H1 (cell line): ENCODE data around the gene OGG1. TPM values are rescaled to one million over a fixed set of nuclear protein-coding genes. Genes with fewer than 3 reads are reported as not detected.

Source experiments
- CTCF ChIA-PET: fragments of 300-600 bp; sonication (Branson Sonifier 250); formaldehyde crosslinking; loops from one replicate; lab custom pipeline; 2021; ENCODE audit not compliant: partially characterized antibody; lab: Charles Lee
- POLR2A ChIA-PET: fragments of 300-600 bp; sonication (Branson Sonifier 250); formaldehyde crosslinking; loops from one replicate; lab custom pipeline; 2021; ENCODE audit warnings: inconsistent platforms; ENCODE audit not compliant: partially characterized antibody; lab: Charles Lee
- DNase-seq, 2 experiments: peaks; one replicate each; pipeline versions ENCODE4 v3.0.0 to v3.0.0-alpha.2; 2010 to 2022; ENCODE audit warnings: low spot score in 2 of 2, low read depth in 1 of 2, mixed read lengths in 1 of 2
- FAIRE-seq: peaks from 2 replicates; lab custom pipeline; 2011; peaks lifted over from hg19 to GRCh38; lab: Jason Lieb, UNC
- H2AFZ ChIP-seq: 2 replicates; pipeline ENCODE4 v1.8.1; 2012; ENCODE audit warnings: low read length, inconsistent platforms
- H2AK5ac ChIP-seq: 2 replicates; pipeline ENCODE4 v1.6.1; 2013; ENCODE audit warnings: low read depth, low read length
- H2BK120ac ChIP-seq: replicated peaks from 2 replicates; pipeline ENCODE3; 2013; ENCODE audit warnings: low read depth, low read length, inconsistent platforms
- H2BK12ac ChIP-seq: 2 replicates; pipeline ENCODE4 v1.6.1; 2013; ENCODE audit warnings: low read depth, low read length
- H2BK15ac ChIP-seq: 2 replicates; pipeline ENCODE4 v1.6.1; 2013; ENCODE audit warnings: low read length
- H2BK20ac ChIP-seq: 2 replicates; pipeline ENCODE4 v1.6.1; 2013; ENCODE audit warnings: low read length
- H2BK5ac ChIP-seq: 2 replicates; pipeline ENCODE4 v1.6.1; 2013; ENCODE audit warnings: low read depth, low read length
- H3K14ac ChIP-seq: 2 replicates; pipeline ENCODE4 v1.6.1; 2013; ENCODE audit warnings: inconsistent platforms; ENCODE audit not compliant: insufficient read length
- H3K18ac ChIP-seq: 2 replicates; pipeline ENCODE4 v1.6.1; 2013; ENCODE audit warnings: low read length; ENCODE audit errors: extremely low read depth
- H3K23ac ChIP-seq: 2 replicates; pipeline ENCODE4 v1.6.1; 2013; ENCODE audit warnings: inconsistent platforms; ENCODE audit not compliant: insufficient read length
- H3K23me2 ChIP-seq: 2 replicates; pipeline ENCODE4 v1.6.1; 2013; ENCODE audit warnings: low read depth, low read length
- H3K27ac ChIP-seq: 2 replicates; pipeline ENCODE4 v1.6.1; 2011; ENCODE audit warnings: low read depth, low read length, inconsistent platforms
- H3K27me3 ChIP-seq, 4 experiments: replicated peaks in 1 of 4; 1 replicate in 1 of 4; 2 replicates in 3 of 4; pipeline versions ENCODE4 v1.6.1 to v1.8.1; 2011 to 2013; ENCODE audit warnings: low read length in 3 of 4, mild to moderate bottlenecking in 3 of 4, inconsistent platforms in 2 of 4, mixed read lengths in 2 of 4, moderate library complexity in 1 of 4; ENCODE audit not compliant: control insufficient read depth in 3 of 4, insufficient read depth in 3 of 4; ENCODE audit errors: extremely low read depth in 1 of 4
- H3K36me3 ChIP-seq, 4 experiments: 2 replicates each; pipeline versions ENCODE4 v1.6.1 to v1.8.1; 2011 to 2013; ENCODE audit warnings: mild to moderate bottlenecking in 4 of 4, low read length in 3 of 4, moderate library complexity in 2 of 4, control low read depth in 1 of 4, inconsistent platforms in 1 of 4; ENCODE audit not compliant: insufficient read depth in 4 of 4, control insufficient read depth in 2 of 4
- H3K4ac ChIP-seq: replicated peaks from 2 replicates; pipeline ENCODE3; 2013; ENCODE audit warnings: low read length, low read depth, mixed read lengths, inconsistent platforms; ENCODE audit not compliant: insufficient read length
- H3K4me1 ChIP-seq, 4 experiments: replicated peaks in 1 of 4; 1 replicate in 1 of 4; 2 replicates in 3 of 4; pipeline versions ENCODE4 v1.6.1 to v1.8.1; 2011 to 2013; ENCODE audit warnings: low read length in 3 of 4, inconsistent platforms in 2 of 4, mixed read lengths in 1 of 4; ENCODE audit not compliant: insufficient read depth in 4 of 4, control insufficient read depth in 3 of 4
- H3K4me2 ChIP-seq, 2 experiments: 2 replicates each; pipeline versions ENCODE4 v1.6.1 to v1.8.1; 2011 to 2013; ENCODE audit warnings: low read depth in 2 of 2, low read length in 2 of 2, control low read depth in 1 of 2, inconsistent platforms in 1 of 2, mild to moderate bottlenecking in 1 of 2; ENCODE audit not compliant: insufficient read depth in 1 of 2
- H3K4me3 ChIP-seq, 4 experiments: fragments of 200-600, 300-600 bp in 1 of 4; sonication (generic), shearing (Covaris generic), sonication (Bioruptor Twin) in 1 of 4; 2 replicates each; pipeline versions ENCODE4 v1.5.1 to v1.8.1; 2011 to 2016; ENCODE audit warnings: low read length in 4 of 4, low read depth in 3 of 4, control low read depth in 2 of 4, inconsistent platforms in 2 of 4, mild to moderate bottlenecking in 2 of 4, mixed read lengths in 1 of 4, moderate library complexity in 1 of 4; ENCODE audit not compliant: insufficient read depth in 2 of 4; ENCODE audit errors: extremely low read depth in 1 of 4
- H3K56ac ChIP-seq: replicated peaks from 2 replicates; pipeline ENCODE3; 2013; ENCODE audit warnings: low read depth, mild to moderate bottlenecking, mixed read lengths, low read length, inconsistent platforms; ENCODE audit not compliant: insufficient read length
- H3K79me1 ChIP-seq: 2 replicates; pipeline ENCODE4 v1.6.1; 2013; ENCODE audit warnings: low read depth, low read length, control low read depth
- H3K79me2 ChIP-seq, 2 experiments: 2 replicates each; pipeline versions ENCODE4 v1.6.1 to v1.8.1; 2012 to 2013; ENCODE audit warnings: low read length in 2 of 2, mild to moderate bottlenecking in 2 of 2, inconsistent platforms in 1 of 2; ENCODE audit not compliant: insufficient read depth in 2 of 2, control insufficient read depth in 1 of 2
- H3K9ac ChIP-seq, 4 experiments: replicated peaks in 1 of 4; 1 replicate in 1 of 4; 2 replicates in 3 of 4; pipeline versions ENCODE4 v1.6.1 to v1.8.1; 2011 to 2013; ENCODE audit warnings: low read depth in 3 of 4, low read length in 3 of 4, control low read depth in 2 of 4, mild to moderate bottlenecking in 2 of 4, moderate library complexity in 2 of 4, inconsistent platforms in 1 of 4; ENCODE audit errors: extremely low read depth in 1 of 4
- H3K9me3 ChIP-seq, 2 experiments: 2 replicates each; pipeline versions ENCODE4 v1.6.1 to v1.8.1; 2012 to 2013; ENCODE audit warnings: mild to moderate bottlenecking in 2 of 2, moderate library complexity in 2 of 2, control low read depth in 1 of 2, inconsistent platforms in 1 of 2, low read depth in 1 of 2, low read length in 1 of 2, mixed read lengths in 1 of 2; ENCODE audit not compliant: insufficient read depth in 2 of 2
- H4K20me1 ChIP-seq, 2 experiments: replicated peaks in 1 of 2; 2 replicates each; pipeline versions ENCODE3 to v1.8.1; 2011 to 2013; ENCODE audit warnings: inconsistent platforms in 2 of 2, low read length in 2 of 2, mild to moderate bottlenecking in 1 of 2; ENCODE audit not compliant: insufficient read depth in 2 of 2, control insufficient read depth in 1 of 2
- H4K5ac ChIP-seq: 2 replicates; pipeline ENCODE4 v1.6.1; 2013; ENCODE audit warnings: low read length, low read depth, mixed read lengths, inconsistent platforms; ENCODE audit not compliant: insufficient read length
- H4K8ac ChIP-seq: 2 replicates; pipeline ENCODE4 v1.8.0; 2013; ENCODE audit warnings: mild to moderate bottlenecking, moderate library complexity, low read length, inconsistent platforms; ENCODE audit not compliant: insufficient read depth; ENCODE audit errors: extremely low read depth
- H4K91ac ChIP-seq: replicated peaks from 2 replicates; pipeline ENCODE3; 2013; ENCODE audit warnings: low read length, mixed read lengths, inconsistent platforms; ENCODE audit not compliant: insufficient read length
- EZH2 ChIP-seq: fragments of 200-600 bp; sonication (generic); IDR thresholded peaks from 2 replicates; pipeline ENCODE4 v1.7.1; 2012; ENCODE audit warnings: low read depth, mild to moderate bottlenecking, moderate library complexity, low read length, inconsistent platforms; ENCODE audit not compliant: severe bottlenecking
- FOSL1 ChIP-seq: IDR thresholded peaks from 2 replicates; pipeline ENCODE4 v1.6.1; 2011; ENCODE audit warnings: mild to moderate bottlenecking, low read depth, low read length, moderate library complexity; ENCODE audit not compliant: insufficient read depth
- RAD21 ChIP-seq, 2 experiments: IDR thresholded peaks in 1 of 2; conservative IDR thresholded peaks in 1 of 2; 2 replicates each; pipeline ENCODE4 v1.6.1; 2011; ENCODE audit warnings: low read depth in 2 of 2, low read length in 2 of 2, improper control_type of control experiment in 1 of 2, inconsistent platforms in 1 of 2, mild to moderate bottlenecking in 1 of 2, moderate library complexity in 1 of 2
- SIX5 ChIP-seq: IDR thresholded peaks from 2 replicates; pipeline ENCODE4 v1.6.1; 2011; ENCODE audit warnings: mild to moderate bottlenecking, low read depth, low read length
- WGBS, 2 experiments: shearing (Covaris generic) in 1 of 2; methylation state at CpG; one replicate each; pipeline versions ENCODE4 v1.1.6 to v1.1.7; 2013 to 2015; ENCODE audit warnings: low lambda C conversion rate in 2 of 2, mixed read lengths in 2 of 2, inconsistent platforms in 1 of 2, low coverage in 1 of 2, missing lambda C conversion rate in 1 of 2; ENCODE audit not compliant: insufficient replicate concordance in 2 of 2, insufficient coverage in 1 of 2, insufficient read length in 1 of 2; ENCODE audit errors: extremely low coverage in 1 of 2, missing lambda C conversion rate in 1 of 2; 5-methylcytosine and 5-hydroxymethylcytosine counted together
- long read RNA-seq, 2 experiments: library from RNA in 1 of 2; library from capped mRNA in 1 of 2; stranded (forward); transcript quantifications; one replicate each; pipeline ENCODE4 v2.0.0, GENCODE V29; 2021; ENCODE audit warnings: inconsistent platforms in 1 of 2
- polyA minus RNA-seq, 3 experiments: library from RNA; depleted of rRNA, polyadenylated mRNA; stranded (reverse); fragments of >200 nt; gene quantifications; 1 replicate in 2 of 3; 2 replicates in 1 of 3; pipeline ENCODE4 v1.2.3, GENCODE V29; 2011
- polyA plus RNA-seq, 7 experiments: library from polyadenylated mRNA; depleted of rRNA in 3 of 7; stranded (reverse) in 5 of 7; unstranded in 2 of 7; fragments of >200 nt in 5 of 7; fragments of 200-250 nt in 2 of 7; gene quantifications; 1 replicate in 5 of 7; 2 replicates in 1 of 7; 4 replicates in 1 of 7; pipeline versions ENCODE4 v1.2.1 to v1.2.3, GENCODE V29; 2011 to 2013; ENCODE audit warnings: missing spikeins in 2 of 7, mixed read lengths in 2 of 7
- total RNA-seq: library from RNA; stranded (reverse); fragmentation: NEBNext Ultra II Directional; extraction: Animal tissue kit (Norgen Biotek cat#: 25700); gene quantifications from 2 replicates; pipeline ENCODE4 v1.2.1, GENCODE V29; 2021

The OGG1 gene
- 29.6 and 31.2 TPM in 2 replicates for total RNA-seq
- 46.8 and 58.1 TPM in 2 replicates for polyA plus RNA-seq (2011; rRNA removed)
- 43.7 TPM for polyA plus RNA-seq (2011; cell fraction: cytosol; rRNA removed)
- 68.1 TPM for polyA plus RNA-seq (2011; cell fraction: nucleus; rRNA removed)
- polyA plus RNA-seq (2012, experiment 1 of 2) = 27.5 to 32.7 TPM (median 30.0 TPM) in 4 replicates
- polyA plus RNA-seq (2012, experiment 2 of 2) = 32.6 TPM
- polyA plus RNA-seq (2013, experiment 1 of 2) = 35.1 TPM
- polyA plus RNA-seq (2013, experiment 2 of 2) = 33.4 TPM
- polyA minus RNA-seq (2011; rRNA and poly(A)+ RNA removed) = 75.8 and 82.3 TPM in 2 replicates
- 31.4 TPM for polyA minus RNA-seq (2011; cell fraction: cytosol; rRNA and poly(A)+ RNA removed)
- 70.6 TPM for polyA minus RNA-seq (2011; cell fraction: nucleus; rRNA and poly(A)+ RNA removed)
- long read RNA-seq, experiment 1, full-length matches to known transcripts = 12 of 23 reads
- long read RNA-seq, experiment 1, partial matches to known transcripts = 7 of 23 reads
- long read RNA-seq, experiment 1, other reads (novel, unspliced or antisense) = 4 of 23 reads
- long read RNA-seq, experiment 2, transcript OGG1-204 (6 exons, 1,815 nt) = minor isoform, 9 of 45 reads
- long read RNA-seq, experiment 2, transcript OGG1-205 (7 exons, 1,744 nt) = major isoform, 22 of 45 reads
- long read RNA-seq, experiment 2, partial matches to known transcripts = 2 of 45 reads
- long read RNA-seq, experiment 2, other reads (novel, unspliced or antisense) = 5 of 45 reads

DNA sequence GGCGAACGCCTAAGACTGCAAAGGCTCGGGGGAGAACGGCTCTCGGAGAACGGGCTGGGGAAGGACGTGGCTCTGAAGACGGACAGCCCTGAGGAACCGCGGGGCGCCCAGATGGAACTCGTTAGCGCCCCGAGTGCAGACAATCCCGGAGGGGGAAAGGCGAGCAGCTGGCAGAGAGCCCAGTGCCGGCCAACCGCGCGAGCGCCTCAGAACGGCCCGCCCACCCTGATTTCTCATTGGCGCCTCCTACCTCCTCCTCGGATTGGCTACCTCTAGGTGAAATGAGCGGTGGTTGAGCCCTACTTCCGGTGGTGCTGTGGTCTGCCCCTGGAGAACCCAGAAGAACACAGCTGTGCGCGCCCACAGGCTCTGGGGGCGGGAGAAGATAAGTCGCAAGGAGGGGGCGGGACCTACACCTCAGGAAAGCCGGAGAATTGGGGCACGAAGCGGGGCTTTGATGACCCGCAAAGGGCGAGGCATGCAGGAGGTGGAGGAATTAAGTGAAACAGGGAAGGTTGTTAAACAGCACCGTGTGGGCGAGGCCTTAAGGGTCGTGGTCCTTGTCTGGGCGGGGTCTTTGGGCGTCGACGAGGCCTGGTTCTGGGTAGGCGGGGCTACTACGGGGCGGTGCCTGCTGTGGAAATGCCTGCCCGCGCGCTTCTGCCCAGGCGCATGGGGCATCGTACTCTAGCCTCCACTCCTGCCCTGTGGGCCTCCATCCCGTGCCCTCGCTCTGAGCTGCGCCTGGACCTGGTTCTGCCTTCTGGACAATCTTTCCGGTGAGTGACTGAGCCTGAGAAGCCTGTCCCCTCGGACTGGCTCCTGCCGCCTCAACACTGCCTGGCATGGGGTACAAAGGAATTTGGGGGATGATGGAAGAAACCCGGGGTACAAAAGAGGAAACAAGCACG is at the start of gene OGG1:
OGG1 (plus strand) TSS at position 308 of the 911 bp plus-strand sequence; CDS start at position 643, 335 bp downstream.
- H3K9ac ChIP-seq = peak within 1 kb of the TSS; percentile 53 to 82 (median 76)
- peaks cover 0 to 11% of the 10 kb centered on the region in 2 experiments; a peak in 2 of 4 replicates for H3K79me2 ChIP-seq
- no peak within 1 kb of the TSS for H2BK20ac ChIP-seq
- H3K18ac ChIP-seq = peak within 1 kb of the TSS; percentile 93
- H4K20me1 ChIP-seq = peaks cover 0 to 2% of the 10 kb centered on the region in 2 experiments
- POLR2A ChIA-PET = interaction anchor here (0.5 to 6.8 kb wide), 20 partner anchors 8 to 242 kb away, joined by 3 to 60 read pairs (median 9); partner anchors contain the start of genes ARPC4, BRPF1, CAMK1 and TADA3
- H4K5ac ChIP-seq = peak within 1 kb of the TSS; percentile 86
- H3K27ac ChIP-seq = peak within 1 kb of the TSS; percentile 88
- no peak for FAIRE-seq
- peak within 1 kb of the TSS; percentile 73 for H3K4ac ChIP-seq
- H3K79me1 ChIP-seq = peaks cover 7% of the 10 kb centered on the region
- no peak within 1 kb of the TSS for H3K23ac ChIP-seq
- H3K23me2 ChIP-seq = peaks cover 6% of the 10 kb centered on the region
- peak within 1 kb of the TSS; percentile 91; the same call in 1 of the 2 replicates for H4K8ac ChIP-seq
- no peaks in the 10 kb centered on the region for H3K9me3 ChIP-seq
- 2% methylated on average over 46 of the region's 60 CpGs; no CpG with 5 or more reads in 1 of the 2 experiments for WGBS, 2 experiments
- peak within 1 kb of the TSS; percentile 71 to 93 for H3K4me2 ChIP-seq
- no peaks in the 10 kb centered on the region for H3K27me3 ChIP-seq
- no peak within 1 kb of the TSS for H4K91ac ChIP-seq
- H3K4me3 ChIP-seq = peak within 1 kb of the TSS; percentile 73 to 92 (median 88)
- H2AFZ ChIP-seq = peak within 1 kb of the TSS; percentile 96
- no peak within 1 kb of the TSS for H2BK12ac ChIP-seq
- CTCF ChIA-PET = interaction anchor here (0.6 to 1.5 kb wide), 10 partner anchors 11 to 246 kb away, joined by 3 to 6 read pairs (median 3); partner anchors contain the start of genes ARPC4 and TADA3
- H2BK5ac ChIP-seq = peak within 1 kb of the TSS; percentile 74; the same call in 1 of the 2 replicates
- H3K4me1 ChIP-seq = peaks cover 0 to 9% (median 6%) of the 10 kb centered on the region in 4 experiments; a peak in 4 of 7 replicates
- H3K56ac ChIP-seq = peak within 1 kb of the TSS; percentile 91
- H2AK5ac ChIP-seq = no peak within 1 kb of the TSS
- DNase-seq = peak; percentile 91 to 93
- no peak within 1 kb of the TSS for H3K14ac ChIP-seq
- no peak within 1 kb of the TSS for H2BK120ac ChIP-seq
- H2BK15ac ChIP-seq = no peak within 1 kb of the TSS
- H3K36me3 ChIP-seq = peaks cover 14 to 61% (median 49%) of the 10 kb centered on the region in 4 experiments; a peak in 7 of 8 replicates
- no peak for TF ChIP-seq FOSL1
- no peak for TF ChIP-seq EZH2
- 0 out of 4 replicates have a peak, but pooled peaks of 1 of the 2 experiments have one; percentile 3 for TF ChIP-seq RAD21 (IDR thresholded peaks at IDR 0.05 in 1 of 2, conservative IDR thresholded peaks at IDR 0.05 in 1 of 2; ENCODE audit: low read depth in 2 of 2, low read length in 2 of 2)
- TF ChIP-seq SIX5 = no peak
